ENCODE results near the gene ENPP1.

DNA sequence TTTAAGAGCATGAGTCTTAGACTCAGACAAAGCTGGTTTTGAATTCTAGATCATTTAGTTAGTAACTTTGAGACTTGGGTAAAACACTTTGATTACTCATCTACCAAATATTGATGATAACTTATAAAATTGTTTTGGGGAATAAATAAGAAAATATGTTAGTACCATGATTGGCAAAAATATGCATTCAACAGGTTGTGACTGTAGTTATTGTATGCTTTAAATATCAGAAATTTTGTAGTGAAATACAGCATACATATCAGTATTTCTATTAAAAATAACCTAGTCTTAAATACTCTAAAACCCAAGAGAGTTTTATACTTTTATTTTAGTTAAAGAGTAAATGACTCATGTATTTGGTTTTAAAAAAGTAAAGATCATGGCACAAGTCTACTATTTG, 68.7 kb downstream of the ENPP1 start:
- TF ChIP-seq, protein P1, sequence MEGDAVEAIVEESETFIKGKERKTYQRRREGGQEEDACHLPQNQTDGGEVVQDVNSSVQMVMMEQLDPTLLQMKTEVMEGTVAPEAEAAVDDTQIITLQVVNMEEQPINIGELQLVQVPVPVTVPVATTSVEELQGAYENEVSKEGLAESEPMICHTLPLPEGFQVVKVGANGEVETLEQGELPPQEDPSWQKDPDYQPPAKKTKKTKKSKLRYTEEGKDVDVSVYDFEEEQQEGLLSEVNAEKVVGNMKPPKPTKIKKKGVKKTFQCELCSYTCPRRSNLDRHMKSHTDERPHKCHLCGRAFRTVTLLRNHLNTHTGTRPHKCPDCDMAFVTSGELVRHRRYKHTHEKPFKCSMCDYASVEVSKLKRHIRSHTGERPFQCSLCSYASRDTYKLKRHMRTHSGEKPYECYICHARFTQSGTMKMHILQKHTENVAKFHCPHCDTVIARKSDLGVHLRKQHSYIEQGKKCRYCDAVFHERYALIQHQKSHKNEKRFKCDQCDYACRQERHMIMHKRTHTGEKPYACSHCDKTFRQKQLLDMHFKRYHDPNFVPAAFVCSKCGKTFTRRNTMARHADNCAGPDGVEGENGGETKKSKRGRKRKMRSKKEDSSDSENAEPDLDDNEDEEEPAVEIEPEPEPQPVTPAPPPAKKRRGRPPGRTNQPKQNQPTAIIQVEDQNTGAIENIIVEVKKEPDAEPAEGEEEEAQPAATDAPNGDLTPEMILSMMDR (IDR thresholded peaks at IDR 0.05): no peak
- TF ChIP-seq CREB1 (CRISPR knock-in tag; IDR thresholded peaks at IDR 0.05): no peak
- TF ChIP-seq TEAD1 (CRISPR knock-in tag; IDR thresholded peaks at IDR 0.05): no peak
- no peak for TF ChIP-seq FOXP1 (CRISPR knock-in tag; IDR thresholded peaks at IDR 0.05; ENCODE audit: borderline replicate concordance)
- TF ChIP-seq MYBL2 (CRISPR knock-in tag; IDR thresholded peaks at IDR 0.05): no peak

Data from WTC11 (cell line).